ENCODE results near the gene USP44. TPM values are rescaled to one million over a fixed set of nuclear protein-coding genes. Genes with fewer than 3 reads are reported as not detected.
"Not testable (repeated sequence)": the region's sequence is repeated elsewhere in the genome, so short reads cannot be mapped to it uniquely, and the experiment has no call there.

The USP44 gene
- total and polyA plus RNA-seq, 2 donors: 0.42 to 0.44 TPM

- not testable (repeated sequence) for H3K4me3 ChIP-seq (ENCODE audit: low read depth, low read length); H3K27ac ChIP-seq (ENCODE audit: low read depth); H3K4me1 ChIP-seq (ENCODE audit: insufficient read depth); H3K36me3 ChIP-seq (ENCODE audit: insufficient read depth); DNase-seq (ENCODE audit: extremely low spot score)
- WGBS: 88% methylated on average over 6 of the region's 6 CpGs
Measured at GRCh38 chr12:95482564-95482963, 68.7 kb downstream of the USP44 start.

- peaks cover 4% of the 10 kb centered on the region for H3K36me3 ChIP-seq (ENCODE audit: insufficient read depth)
- H3K4me1 ChIP-seq (ENCODE audit: insufficient read depth): no peaks in the 10 kb centered on the region
- 87% methylated on average over 7 of the region's 7 CpGs for WGBS
- no peak overlapping the region for H3K27ac ChIP-seq (ENCODE audit: low read depth)
- no peak for DNase-seq (ENCODE audit: extremely low spot score)
- H3K4me3 ChIP-seq (ENCODE audit: low read depth, low read length): no peak overlapping the region
Measured at GRCh38 chr12:95481888-95482287, 69.4 kb downstream of the USP44 start.

GRCh38 chr12:95481072-95481471 lies 70.2 kb downstream of the USP44 start:
- H3K27ac ChIP-seq (ENCODE audit: low read depth): no peak overlapping the region
- H3K4me3 ChIP-seq (ENCODE audit: low read depth, low read length): no peak overlapping the region
- WGBS: 76% methylated on average over 3 of the region's 3 CpGs
- H3K36me3 ChIP-seq (ENCODE audit: insufficient read depth): peaks cover 4% of the 10 kb centered on the region
- no peaks in the 10 kb centered on the region for H3K4me1 ChIP-seq (ENCODE audit: insufficient read depth)
- no peak for DNase-seq (ENCODE audit: extremely low spot score)

GRCh38 chr12:95480230-95480629 lies 71.0 kb downstream of the USP44 start:
- Histone ChIP-seq H3K4me1 (ENCODE audit: insufficient read depth) (no peaks in the 10 kb centered on the region), H3K4me3 (ENCODE audit: low read depth, low read length) (no peak overlapping the region), H3K27ac (ENCODE audit: low read depth) (no peak overlapping the region), H3K36me3 (ENCODE audit: insufficient read depth) (peaks cover 3% of the 10 kb centered on the region)
- WGBS: 66% methylated on average over 2 of the region's 2 CpGs
- no peak for DNase-seq (ENCODE audit: extremely low spot score)

DNA sequence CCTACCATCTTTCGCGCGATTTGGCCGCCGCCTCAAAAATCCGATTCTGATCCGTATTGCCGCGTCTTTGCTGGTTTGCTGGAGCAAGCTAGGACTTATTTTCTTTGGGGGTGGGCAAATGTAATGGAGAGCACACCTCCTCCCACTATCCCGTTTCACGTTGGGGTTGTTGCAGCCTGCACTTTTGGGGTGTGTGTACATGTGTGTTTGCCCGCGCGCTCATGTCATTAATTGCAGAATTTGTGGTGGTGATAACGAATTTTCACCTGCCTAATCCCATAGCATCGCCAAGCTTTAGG lies 76.7 kb downstream of the USP44 start:
- H3K36me3 ChIP-seq (ENCODE audit: insufficient read depth): peaks cover 3% of the 10 kb centered on the region
- 1% methylated on average over 16 of the region's 16 CpGs for WGBS
- no peaks in the 10 kb centered on the region for H3K4me1 ChIP-seq (ENCODE audit: insufficient read depth)
- no peak for DNase-seq (ENCODE audit: extremely low spot score)
- peak overlapping the region; percentile 87 for H3K4me3 ChIP-seq (ENCODE audit: low read depth, low read length)
- H3K27ac ChIP-seq (ENCODE audit: low read depth): no peak overlapping the region

- under 1% methylated on average over 49 of the region's 49 CpGs for WGBS
- H3K4me1 ChIP-seq (ENCODE audit: insufficient read depth): no peaks in the 10 kb centered on the region
- DNase-seq (ENCODE audit: extremely low spot score): peak; percentile 91
- H3K4me3 ChIP-seq (ENCODE audit: low read depth, low read length): peak within 1 kb of the TSS; percentile 87
- H3K27ac ChIP-seq (ENCODE audit: low read depth): peak within 1 kb of the TSS; percentile 76
- H3K36me3 ChIP-seq (ENCODE audit: insufficient read depth): peaks cover 3% of the 10 kb centered on the region
Measured at GRCh38 chr12:95473884-95474659, 77.2 kb downstream of the USP44 start, which contains the start of gene METAP2. METAP2 (plus strand) TSS chr12:95474152; CDS start chr12:95474180, 28 bp downstream.

- Histone ChIP-seq H3K27ac (ENCODE audit: low read depth) (peak overlapping the region; percentile 76), H3K4me1 (ENCODE audit: insufficient read depth) (no peaks in the 10 kb centered on the region), H3K36me3 (ENCODE audit: insufficient read depth) (no peaks in the 10 kb centered on the region), H3K4me3 (ENCODE audit: low read depth, low read length) (peak overlapping the region; percentile 87)
- peak; percentile 45 for DNase-seq (ENCODE audit: extremely low spot score)
- under 1% methylated on average over 23 of the region's 23 CpGs for WGBS
Measured at GRCh38 chr12:95473231-95473883, 77.9 kb downstream of the USP44 start.

GRCh38 chr12:95470300-95470699 lies 81.0 kb downstream of the USP44 start:
- WGBS: 86% methylated on average over 1 of the region's 1 CpG
- no peak overlapping the region for H3K4me3 ChIP-seq (ENCODE audit: low read depth, low read length)

More at GRCh38 chr12:95470300-95470699, 81.0 kb downstream of the USP44 start:
- no peak for DNase-seq (ENCODE audit: extremely low spot score)
- H3K27ac ChIP-seq (ENCODE audit: low read depth): no peak overlapping the region
- no peaks in the 10 kb centered on the region for H3K36me3 ChIP-seq (ENCODE audit: insufficient read depth)
- H3K4me1 ChIP-seq (ENCODE audit: insufficient read depth): no peaks in the 10 kb centered on the region

Other genes starting within 250 kb of the USP44 start
- gene METAP2, start 77.3 kb downstream of the USP44 start, total RNA-seq: 59.4 TPM
- gene METAP2, start 77.3 kb downstream of the USP44 start, polyA plus RNA-seq: 61.9 TPM
- gene NTN4, start 239.3 kb upstream of the USP44 start, total RNA-seq: 12.8 TPM
- 20.9 TPM for gene NTN4, start 239.3 kb upstream of the USP44 start, polyA plus RNA-seq

Data from urinary bladder (tissue), 4 donors.